Uterus (tissue), 4 donors: ENCODE results near the gene TAS1R3. TPM values are rescaled to one million over a fixed set of nuclear protein-coding genes. Genes with fewer than 3 reads are reported as not detected.

Experiments
- DNase-seq, 2 donors: peaks; one replicate each; pipeline ENCODE4 v3.0.0-alpha.2; 2019 to 2020
- H3K27ac ChIP-seq, 2 donors: fragments of 200-600 bp; sonication (generic); 1 replicate in 1 of 2; 2 replicates in 1 of 2; pipeline ENCODE4 v1.5.1; 2016 to 2018
- H3K27me3 ChIP-seq, 2 donors: fragments of 200-600 bp; sonication (generic); one replicate each; pipeline ENCODE4 v1.5.1; 2018 to 2019; ENCODE audit warnings: control low read depth in 1 of 2
- H3K36me3 ChIP-seq, 2 donors: fragments of 200-600 bp; sonication (generic); one replicate each; pipeline ENCODE4 v1.5.1; 2019; ENCODE audit warnings: control low read depth in 1 of 2
- H3K4me1 ChIP-seq, 2 donors: fragments of 200-600 bp; sonication (generic); one replicate each; pipeline ENCODE4 v1.5.1; 2018 to 2019; ENCODE audit warnings: control low read depth in 1 of 2
- H3K4me3 ChIP-seq, 2 donors: fragments of 200-600 bp; sonication (generic); 1 replicate in 1 of 2; 2 replicates in 1 of 2; pipeline ENCODE4 v1.5.1; 2018 to 2019; ENCODE audit warnings: mild to moderate bottlenecking in 1 of 2
- H3K9me3 ChIP-seq, 2 donors: fragments of 200-600 bp; sonication (generic); one replicate each; pipeline ENCODE4 v1.5.1; 2019; ENCODE audit warnings: control low read depth in 1 of 2
- CTCF ChIP-seq, 4 experiments: fragments of 200-600 bp in 2 of 4; fragments of 450-650 bp in 2 of 4; sonication (generic) in 2 of 4; IDR thresholded peaks; one replicate each; pipeline ENCODE4 v1.5.1; 2016 to 2019; ENCODE audit warnings: antibody characterized with exemption in 4 of 4, mild to moderate bottlenecking in 2 of 4, moderate library complexity in 1 of 4
- POLR2A ChIP-seq, 2 donors: fragments of 450-650 bp; IDR thresholded peaks; one replicate each; pipeline ENCODE4 v1.6.1; 2016; ENCODE audit warnings: antibody characterized with exemption in 2 of 2, mild to moderate bottlenecking in 1 of 2, moderate library complexity in 1 of 2
- intact Hi-C: fragments of 100-400 bp; cut with DNase I; formaldehyde crosslinking; loops from one replicate; pipeline ENCODE4 v1.15.1; 2023; ENCODE audit warnings: low total_unique reads
- total RNA-seq, 4 donors: library from RNA; depleted of rRNA in 3 of 4; stranded (reverse); fragments of >200 nt in 3 of 4; gene quantifications; one replicate each; pipeline versions ENCODE4 v1.1.0 to v1.2.4, GENCODE V29; 2014 to 2023
- donor health status: DM: yes; HTN: yes; CAD: no.

TAS1R3 gene
- total RNA-seq, 4 donors from 2014 or later, result 0.14 to 0.34 TPM; not detected in 2

GRCh38 chr1:1307261-1307922 is 23.7 kb upstream of the TAS1R3 start:
- H3K27ac ChIP-seq, result peak overlapping the region; percentile 87 to 94
- no peaks in the 10 kb centered on the region for H3K36me3 ChIP-seq
- peak overlapping the region; percentile 37 to 66 for H3K4me3 ChIP-seq
- TF ChIP-seq CTCF (IDR thresholded peaks at IDR 0.05) (no peak), POLR2A (IDR thresholded peaks at IDR 0.05) (peak in 1 of 2 donors; percentile 40)
- no peaks in the 10 kb centered on the region for H3K27me3 ChIP-seq
- peaks cover 0 to 36% of the 10 kb centered on the region in 2 donors for H3K4me1 ChIP-seq
- no peaks in the 10 kb centered on the region for H3K9me3 ChIP-seq
- peak in 1 of 2 donors; percentile 58 for DNase-seq
- intact Hi-C loops, result loop anchor here (10.0 kb wide), 1 partner anchor 47 kb away; the partner anchor contains the start of gene MXRA8

DNA sequence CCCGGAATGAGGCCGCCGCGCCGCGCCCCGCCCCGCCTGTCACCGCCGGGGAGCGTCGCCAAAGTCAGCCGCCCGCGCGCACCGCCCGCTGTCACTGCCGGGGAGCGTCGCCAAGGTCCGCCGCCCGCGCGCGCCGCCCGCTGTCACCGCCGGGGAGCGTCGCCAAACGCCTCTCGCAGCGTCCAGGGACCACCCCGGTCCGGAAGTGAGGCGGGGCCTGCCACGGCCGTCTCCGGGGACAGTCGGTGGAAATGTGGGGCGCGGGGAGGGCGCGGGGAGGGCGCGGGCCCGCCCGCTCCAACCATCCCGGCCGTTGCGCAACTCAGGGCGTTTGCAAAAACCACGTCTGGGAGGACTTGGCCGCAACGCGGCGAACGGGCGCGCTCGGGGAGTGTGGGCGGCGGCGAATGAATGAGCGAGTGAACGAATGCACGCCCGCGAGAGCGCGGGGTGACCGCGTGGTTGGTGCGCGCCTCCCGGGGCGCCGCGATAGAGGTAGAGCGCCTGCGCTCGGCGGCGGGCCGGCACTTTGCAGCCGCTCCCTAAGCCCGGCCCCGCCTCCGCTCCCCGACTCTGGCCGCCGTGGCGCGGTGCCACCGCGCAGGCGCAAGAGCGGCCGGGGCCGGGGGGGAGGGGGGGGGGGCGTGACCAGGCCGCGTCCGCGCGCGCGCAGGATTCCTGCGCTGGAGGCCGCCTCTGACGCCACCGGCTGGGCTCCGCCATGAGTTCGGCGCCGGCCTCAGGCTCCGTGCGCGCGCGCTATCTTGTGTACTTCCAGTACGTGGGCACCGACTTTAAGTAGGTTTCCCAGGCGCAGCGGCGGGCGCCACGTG is 22.9 kb upstream of the TAS1R3 start, which contains the start of the genes ACAP3 and PUSL1:
Gene ACAP3, minus strand, starts transcription at position 8 of the 833 bp plus-strand sequence. CDS start 115 bp downstream, outside the sequence.
Gene PUSL1, plus strand, starts transcription at position 675 of the 833 bp plus-strand sequence. Its CDS starts 47 bp downstream, at position 722.
- Histone ChIP-seq H3K4me3 (peak within 1 kb of the TSS; percentile 49 to 66), H3K9me3 (no peaks in the 10 kb centered on the region), H3K27ac (peak within 1 kb of the TSS; percentile 87 to 94), H3K27me3 (no peaks in the 10 kb centered on the region), H3K36me3 (no peaks in the 10 kb centered on the region), H3K4me1 (peaks cover 0 to 36% of the 10 kb centered on the region in 2 donors)
- intact Hi-C loops, result loop anchor here (10.0 kb wide), 1 partner anchor 47 kb away; the partner anchor contains the start of gene MXRA8
- peak; percentile 93 to 95 for DNase-seq
- TF ChIP-seq POLR2A (IDR thresholded peaks at IDR 0.05) (peak in 1 of 2 donors; percentile 54), CTCF (IDR thresholded peaks at IDR 0.05) (peak in 2 of 4 experiments; percentile 1 to 21)

DNA sequence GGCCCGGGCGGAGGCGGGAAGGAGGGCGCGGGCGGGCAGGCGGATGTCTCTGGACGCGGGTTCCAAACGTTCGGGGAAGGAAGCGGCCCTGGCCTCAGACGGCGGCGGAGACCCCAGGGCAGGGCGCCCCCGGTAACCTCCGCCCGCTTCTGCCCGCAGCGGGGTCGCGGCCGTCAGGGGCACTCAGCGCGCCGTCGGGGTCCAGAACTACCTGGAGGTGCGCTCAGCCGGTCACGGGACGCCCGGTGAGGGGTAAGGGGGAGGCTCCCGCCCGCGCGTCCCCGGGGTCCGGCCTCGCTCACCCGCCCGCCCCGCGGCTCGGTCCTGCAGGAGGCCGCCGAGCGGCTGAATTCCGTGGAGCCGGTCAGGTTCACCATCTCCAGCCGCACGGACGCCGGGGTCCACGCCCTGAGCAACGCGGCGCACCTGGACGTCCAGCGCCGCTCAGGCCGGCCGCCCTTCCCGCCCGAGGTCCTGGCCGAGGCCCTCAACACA is 22.3 kb upstream of the TAS1R3 start:
- intact Hi-C loops, result loop anchor here (10.0 kb wide), 1 partner anchor 46 kb away; the partner anchor contains the start of gene MXRA8
- Histone ChIP-seq H3K36me3 (no peaks in the 10 kb centered on the region), H3K27ac (peak overlapping the region; percentile 87 to 94), H3K4me1 (peaks cover 0 to 36% of the 10 kb centered on the region in 2 donors), H3K4me3 (peak overlapping the region; percentile 49 to 66), H3K9me3 (no peaks in the 10 kb centered on the region), H3K27me3 (no peaks in the 10 kb centered on the region)
- DNase-seq, result no peak
- TF ChIP-seq CTCF (IDR thresholded peaks at IDR 0.05), result no peak
- TF ChIP-seq POLR2A (IDR thresholded peaks at IDR 0.05), result no peak

DNA sequence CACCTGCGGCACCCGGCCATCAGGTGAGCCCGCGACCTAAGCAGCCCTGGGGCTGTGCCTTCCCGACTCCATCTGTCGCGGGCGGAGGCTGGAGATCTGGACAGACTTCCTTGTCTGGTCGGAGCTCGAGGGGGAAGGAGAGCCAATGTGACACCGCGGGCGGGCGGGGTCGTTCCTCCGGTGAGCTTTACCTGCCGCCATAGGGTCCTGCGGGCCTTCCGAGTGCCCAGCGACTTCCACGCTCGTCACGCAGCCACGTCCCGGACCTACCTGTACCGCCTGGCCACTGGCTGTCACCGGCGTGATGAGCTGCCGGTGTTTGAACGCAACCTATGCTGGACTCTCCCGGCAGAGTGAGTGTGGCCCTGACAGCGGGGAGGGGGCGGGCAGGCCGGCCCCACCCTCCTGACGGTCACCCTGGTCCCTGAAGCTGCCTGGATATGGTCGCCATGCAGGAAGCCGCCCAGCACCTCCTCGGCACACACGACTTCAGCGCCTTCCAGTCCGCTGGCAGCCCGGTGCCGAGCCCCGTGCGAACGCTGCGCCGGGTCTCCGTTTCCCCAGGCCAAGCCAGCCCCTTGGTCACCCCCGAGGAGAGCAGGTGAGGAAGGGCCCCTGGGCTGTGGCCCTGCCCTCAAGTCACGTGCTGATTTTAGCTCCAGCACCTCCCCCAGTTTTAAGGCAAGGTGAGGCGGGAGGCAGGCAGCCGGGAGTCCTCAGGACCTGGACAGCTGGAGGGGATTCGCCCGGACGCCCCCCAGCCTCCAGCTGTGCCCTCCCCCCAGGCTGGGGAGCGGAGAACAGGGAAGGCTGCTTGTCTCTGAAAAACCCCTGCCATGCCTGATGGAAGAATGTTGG is 21.6 kb upstream of the TAS1R3 start:
- H3K27me3 ChIP-seq, result no peaks in the 10 kb centered on the region
- H3K9me3 ChIP-seq, result no peaks in the 10 kb centered on the region
- H3K36me3 ChIP-seq, result no peaks in the 10 kb centered on the region
- intact Hi-C loops, result loop anchor here (10.0 kb wide), 1 partner anchor 45 kb away; the partner anchor contains the start of gene MXRA8
- peak overlapping the region; percentile 49 to 66 for H3K4me3 ChIP-seq
- TF ChIP-seq CTCF (IDR thresholded peaks at IDR 0.05), result peak in 1 of 4 experiments; percentile 3
- no peak for TF ChIP-seq POLR2A (IDR thresholded peaks at IDR 0.05)
- peak overlapping the region; percentile 87 to 94 for H3K27ac ChIP-seq
- DNase-seq, result no peak
- H3K4me1 ChIP-seq, result peaks cover 0 to 31% of the 10 kb centered on the region in 2 donors
